Right atrium auricular region (tissue), 2 donors: ENCODE measurements around the gene VAT1L. TPM values are rescaled to one million over a fixed set of nuclear protein-coding genes. Genes with fewer than 3 reads are reported as not detected.

Source experiments
- DNase-seq: peaks from one replicate; pipeline ENCODE4 v3.0.0-alpha.2; 2019; ENCODE audit warnings: low spot score
- H3K27ac ChIP-seq, 2 donors: fragments of 200-600 bp; sonication (generic); 1 replicate in 1 of 2; 2 replicates in 1 of 2; pipeline ENCODE4 v1.5.1; 2016 to 2019
- H3K27me3 ChIP-seq, 2 donors: fragments of 200-600 bp; sonication (generic); one replicate each; pipeline versions ENCODE4 v1.5.1 to v1.6.0; 2017 to 2019
- H3K36me3 ChIP-seq: fragments of 200-600 bp; sonication (generic); one replicate; pipeline ENCODE4 v1.5.1; 2016
- H3K4me1 ChIP-seq, 2 donors: fragments of 200-600 bp; sonication (generic); one replicate each; pipeline versions ENCODE4 v1.5.1 to v1.6.0; 2017 to 2019
- H3K4me3 ChIP-seq, 2 donors: fragments of 200-600 bp; sonication (generic); 1 replicate in 1 of 2; 2 replicates in 1 of 2; pipeline ENCODE4 v1.5.1; 2017 to 2019; ENCODE audit warnings: mild to moderate bottlenecking in 1 of 2, moderate library complexity in 1 of 2
- H3K9me3 ChIP-seq, 2 donors: fragments of 200-600 bp; sonication (generic); one replicate each; pipeline ENCODE4 v1.5.1; 2019
- CTCF ChIP-seq, 2 donors: fragments of 200-600 bp; sonication (generic); IDR thresholded peaks; one replicate each; pipeline ENCODE4 v1.5.1; 2019; ENCODE audit warnings: antibody characterized with exemption in 2 of 2
- total RNA-seq, 2 donors: library from RNA; depleted of rRNA; stranded (reverse); fragments of >200 nt; gene quantifications; one replicate each; pipeline ENCODE4 v1.1.0, GENCODE V29; 2016

The VAT1L gene
- total RNA-seq, 2 donors from 2014 or later, result 10.3 to 20.6 TPM

GRCh38 chr16:77838597-77839255 is 50.4 kb downstream of the VAT1L start:
- Histone ChIP-seq H3K27me3 (no peaks in the 10 kb centered on the region), H3K4me3 (no peak overlapping the region), H3K9me3 (no peaks in the 10 kb centered on the region), H3K27ac (no peak overlapping the region), H3K36me3 (no peaks in the 10 kb centered on the region), H3K4me1 (peaks cover 0 to 9% of the 10 kb centered on the region in 2 donors)
- no peak for TF ChIP-seq CTCF (IDR thresholded peaks at IDR 0.05)
- no peak for DNase-seq

GRCh38 chr16:77840093-77840492 is 51.7 kb downstream of the VAT1L start:
- H3K36me3 ChIP-seq, result no peaks in the 10 kb centered on the region
- no peak for DNase-seq
- TF ChIP-seq CTCF (IDR thresholded peaks at IDR 0.05), result no peak
- no peaks in the 10 kb centered on the region for H3K27me3 ChIP-seq
- H3K4me3 ChIP-seq, result no peak overlapping the region
- H3K27ac ChIP-seq, result no peak overlapping the region
- peaks cover 0 to 4% of the 10 kb centered on the region in 2 donors for H3K4me1 ChIP-seq
- H3K9me3 ChIP-seq, result no peaks in the 10 kb centered on the region

- Histone ChIP-seq H3K27me3 (no peaks in the 10 kb centered on the region), H3K36me3 (no peaks in the 10 kb centered on the region), H3K27ac (no peak overlapping the region), H3K9me3 (no peaks in the 10 kb centered on the region), H3K4me1 (peaks cover 0 to 4% of the 10 kb centered on the region in 2 donors), H3K4me3 (no peak overlapping the region)
- no peak for TF ChIP-seq CTCF (IDR thresholded peaks at IDR 0.05)
- DNase-seq, result no peak
Measured at GRCh38 chr16:77840673-77841501, 52.5 kb downstream of the VAT1L start.

- TF ChIP-seq CTCF (IDR thresholded peaks at IDR 0.05), result no peak
- Histone ChIP-seq H3K4me3 (no peak overlapping the region), H3K27ac (no peak overlapping the region), H3K9me3 (no peaks in the 10 kb centered on the region), H3K4me1 (peaks cover 0 to 4% of the 10 kb centered on the region in 2 donors), H3K27me3 (no peaks in the 10 kb centered on the region), H3K36me3 (no peaks in the 10 kb centered on the region)
- no peak for DNase-seq
Measured at GRCh38 chr16:77841502-77841763, 53.1 kb downstream of the VAT1L start.

GRCh38 chr16:77842468-77842867 is 54.1 kb downstream of the VAT1L start:
- no peak overlapping the region for H3K27ac ChIP-seq
- H3K36me3 ChIP-seq, result no peaks in the 10 kb centered on the region
- no peak for TF ChIP-seq CTCF (IDR thresholded peaks at IDR 0.05)
- H3K4me3 ChIP-seq, result no peak overlapping the region
- DNase-seq, result no peak
- H3K9me3 ChIP-seq, result no peaks in the 10 kb centered on the region
- peaks cover 0 to 4% of the 10 kb centered on the region in 2 donors for H3K4me1 ChIP-seq
- no peaks in the 10 kb centered on the region for H3K27me3 ChIP-seq
